ENCODE measurements around the gene LARGE1.

Gene LARGE1

DNA sequence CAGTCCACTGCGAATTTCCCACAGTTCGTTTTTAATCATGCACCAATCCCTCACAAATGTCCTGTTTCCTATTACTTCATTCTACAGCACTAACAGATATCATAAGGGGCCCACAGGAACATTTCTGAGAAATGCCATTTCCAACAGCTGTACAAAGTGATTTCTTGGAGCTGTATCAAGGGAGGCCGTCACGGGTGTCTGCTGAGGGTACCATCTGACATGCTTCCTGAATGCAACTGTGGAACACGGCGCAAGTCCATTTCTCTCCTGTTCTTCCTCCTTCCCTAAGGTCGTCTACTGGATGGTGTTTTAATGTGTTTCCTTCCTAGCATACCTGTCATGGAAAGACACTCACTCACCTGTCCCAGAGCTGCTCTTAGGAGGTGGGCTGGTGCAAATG is 320.7 kb downstream of the LARGE1 start:
- DNase-seq, result no peak
- 100% methylated on average over 6 of the region's 7 CpGs for WGBS (ENCODE audit: insufficient coverage)
- Histone ChIP-seq H3K4me3 (ENCODE audit: control insufficient read depth in 1 of 7, extremely low read depth in 1 of 7, insufficient read depth in 4 of 7, low read depth in 2 of 7, low read length in 6 of 7) (no peak overlapping the region), H3K9me3 (ENCODE audit: control extremely low read depth in 1 of 5, control insufficient read depth in 4 of 5, insufficient read depth in 2 of 5, low read depth in 1 of 5, low read length in 4 of 5) (no peaks in the 10 kb centered on the region), H3K4me1 (ENCODE audit: control extremely low read depth in 1 of 4, control insufficient read depth in 4 of 4, insufficient read depth in 4 of 4, low read length in 3 of 4) (no peaks in the 10 kb centered on the region), H3K27me3 (replicated peaks in 2 of 5; ENCODE audit: control insufficient read depth in 4 of 5, insufficient read depth in 5 of 5, low read length in 4 of 5) (no peaks in the 10 kb centered on the region), H3K36me3 (ENCODE audit: control insufficient read depth in 4 of 4, insufficient read depth in 4 of 4, low read length in 3 of 4) (no peaks in the 10 kb centered on the region), H3K27ac (ENCODE audit: insufficient read depth in 1 of 2, low read depth in 1 of 2, low read length in 2 of 2, poor library complexity in 1 of 2, severe bottlenecking in 2 of 2) (no peak overlapping the region)
- CTCF ChIA-PET, result no interaction called here
- POLR2A ChIA-PET, result no interaction called here

DNA sequence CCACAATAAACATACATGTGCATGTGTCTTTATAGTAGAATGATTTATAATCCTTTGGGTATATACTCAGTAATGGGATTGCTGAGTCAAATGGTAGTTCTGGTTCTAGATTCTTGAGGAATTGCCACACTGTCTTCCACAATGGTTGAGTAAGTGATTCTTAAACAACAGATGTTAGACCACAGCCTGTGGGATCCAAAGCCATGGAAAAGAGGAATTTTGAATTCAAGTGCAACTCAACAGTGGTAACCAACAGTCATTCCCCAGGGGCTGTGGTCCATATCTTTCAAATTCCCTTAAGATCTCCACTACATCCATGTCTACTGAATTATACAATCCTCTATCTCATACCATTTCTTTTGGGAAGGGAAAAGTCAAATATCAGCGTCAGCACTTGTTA is 321.5 kb downstream of the LARGE1 start:
- ChIA-PET CTCF (no interaction called here), POLR2A (no interaction called here)
- H3K4me3 ChIP-seq (ENCODE audit: control insufficient read depth in 1 of 7, extremely low read depth in 1 of 7, insufficient read depth in 4 of 7, low read depth in 2 of 7, low read length in 6 of 7), result no peak overlapping the region
- no peaks in the 10 kb centered on the region for H3K27me3 ChIP-seq (replicated peaks in 2 of 5; ENCODE audit: control insufficient read depth in 4 of 5, insufficient read depth in 5 of 5, low read length in 4 of 5)
- no peak overlapping the region for H3K27ac ChIP-seq (ENCODE audit: insufficient read depth in 1 of 2, low read depth in 1 of 2, low read length in 2 of 2, poor library complexity in 1 of 2, severe bottlenecking in 2 of 2)
- no peaks in the 10 kb centered on the region for H3K9me3 ChIP-seq (ENCODE audit: control extremely low read depth in 1 of 5, control insufficient read depth in 4 of 5, insufficient read depth in 2 of 5, low read depth in 1 of 5, low read length in 4 of 5)
- WGBS (ENCODE audit: insufficient coverage), result no CpG with 5 or more reads among the region's 1 CpG
- DNase-seq, result no peak
- no peaks in the 10 kb centered on the region for H3K4me1 ChIP-seq (ENCODE audit: control extremely low read depth in 1 of 4, control insufficient read depth in 4 of 4, insufficient read depth in 4 of 4, low read length in 3 of 4)
- no peaks in the 10 kb centered on the region for H3K36me3 ChIP-seq (ENCODE audit: control insufficient read depth in 4 of 4, insufficient read depth in 4 of 4, low read length in 3 of 4)

DNA sequence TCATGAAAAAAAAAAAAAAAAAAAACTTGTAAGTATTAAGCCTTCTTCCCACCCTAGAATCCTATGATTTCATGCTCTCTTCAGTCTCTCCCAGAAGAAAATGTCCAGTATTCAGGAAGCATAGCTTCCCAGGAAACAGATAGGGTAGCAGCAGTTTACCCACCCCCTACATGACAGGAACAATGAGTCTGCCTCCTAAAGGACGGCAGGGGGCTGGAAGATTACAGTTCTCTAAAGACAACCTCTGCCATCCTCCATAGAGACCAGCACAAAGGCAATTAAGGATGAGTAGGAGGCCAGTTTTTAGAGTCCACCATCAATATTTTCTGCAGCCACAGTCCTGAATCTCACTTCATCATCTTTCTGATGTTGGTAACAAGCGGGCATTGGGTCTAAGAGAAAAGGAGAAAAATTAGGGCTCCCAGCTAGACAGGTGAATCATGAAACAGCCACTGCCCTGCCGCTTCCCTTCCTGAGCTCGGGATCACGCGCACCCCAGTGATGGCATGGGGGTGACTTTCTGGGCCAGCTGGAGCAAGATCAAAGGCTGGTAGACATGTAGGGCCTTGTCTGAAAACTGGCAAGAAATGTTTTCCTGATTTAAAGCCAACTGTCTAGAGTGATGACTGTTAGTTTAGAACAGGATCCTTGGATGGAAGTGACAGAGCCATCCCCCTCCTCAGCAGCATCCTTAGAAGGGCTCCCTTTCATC is 322.8 kb downstream of the LARGE1 start:
- Histone ChIP-seq H3K36me3 (ENCODE audit: control insufficient read depth in 4 of 4, insufficient read depth in 4 of 4, low read length in 3 of 4) (no peaks in the 10 kb centered on the region), H3K27me3 (replicated peaks in 2 of 5; ENCODE audit: control insufficient read depth in 4 of 5, insufficient read depth in 5 of 5, low read length in 4 of 5) (no peaks in the 10 kb centered on the region), H3K27ac (ENCODE audit: insufficient read depth in 1 of 2, low read depth in 1 of 2, low read length in 2 of 2, poor library complexity in 1 of 2, severe bottlenecking in 2 of 2) (no peak overlapping the region), H3K4me1 (ENCODE audit: control extremely low read depth in 1 of 4, control insufficient read depth in 4 of 4, insufficient read depth in 4 of 4, low read length in 3 of 4) (no peaks in the 10 kb centered on the region), H3K9me3 (ENCODE audit: control extremely low read depth in 1 of 5, control insufficient read depth in 4 of 5, insufficient read depth in 2 of 5, low read depth in 1 of 5, low read length in 4 of 5) (no peaks in the 10 kb centered on the region), H3K4me3 (ENCODE audit: control insufficient read depth in 1 of 7, extremely low read depth in 1 of 7, insufficient read depth in 4 of 7, low read depth in 2 of 7, low read length in 6 of 7) (no peak overlapping the region)
- POLR2A ChIA-PET, result no interaction called here
- WGBS (ENCODE audit: insufficient coverage), result 100% methylated on average over 4 of the region's 6 CpGs
- CTCF ChIA-PET, result interaction anchor here (0.7 kb wide), 1 partner anchor 16 kb away, joined by 3 read pairs; no protein-coding TSS in a partner anchor
- no peak for DNase-seq

DNA sequence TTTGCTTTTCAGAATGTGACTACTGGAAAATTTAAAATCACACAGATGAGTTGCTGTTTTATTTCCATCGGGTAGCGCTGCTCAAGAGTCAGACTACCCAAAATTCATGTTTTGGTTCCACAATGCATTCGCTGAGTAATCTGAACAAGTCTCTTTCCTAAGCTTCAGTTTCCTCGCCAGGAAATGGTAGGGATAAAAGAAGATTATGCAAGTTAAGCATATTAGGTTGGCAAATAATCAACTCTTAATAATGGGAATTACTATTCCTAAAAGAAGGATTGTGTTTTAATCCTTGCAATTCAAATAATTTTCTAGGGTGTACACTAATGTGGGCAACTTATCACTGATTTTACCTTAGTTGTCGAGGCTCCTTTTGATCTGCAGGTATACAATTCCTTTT is 326.5 kb downstream of the LARGE1 start:
- Histone ChIP-seq H3K27ac (ENCODE audit: insufficient read depth in 1 of 2, low read depth in 1 of 2, low read length in 2 of 2, poor library complexity in 1 of 2, severe bottlenecking in 2 of 2) (no peak overlapping the region), H3K4me1 (ENCODE audit: control extremely low read depth in 1 of 4, control insufficient read depth in 4 of 4, insufficient read depth in 4 of 4, low read length in 3 of 4) (no peaks in the 10 kb centered on the region), H3K4me3 (ENCODE audit: control insufficient read depth in 1 of 7, extremely low read depth in 1 of 7, insufficient read depth in 4 of 7, low read depth in 2 of 7, low read length in 6 of 7) (no peak overlapping the region), H3K9me3 (ENCODE audit: control extremely low read depth in 1 of 5, control insufficient read depth in 4 of 5, insufficient read depth in 2 of 5, low read depth in 1 of 5, low read length in 4 of 5) (no peaks in the 10 kb centered on the region), H3K36me3 (ENCODE audit: control insufficient read depth in 4 of 4, insufficient read depth in 4 of 4, low read length in 3 of 4) (no peaks in the 10 kb centered on the region), H3K27me3 (replicated peaks in 2 of 5; ENCODE audit: control insufficient read depth in 4 of 5, insufficient read depth in 5 of 5, low read length in 4 of 5) (no peaks in the 10 kb centered on the region)
- DNase-seq, result no peak
- POLR2A ChIA-PET, result no interaction called here
- CTCF ChIA-PET, result no interaction called here
- WGBS (ENCODE audit: insufficient coverage), result 96% methylated on average over 3 of the region's 5 CpGs

DNA sequence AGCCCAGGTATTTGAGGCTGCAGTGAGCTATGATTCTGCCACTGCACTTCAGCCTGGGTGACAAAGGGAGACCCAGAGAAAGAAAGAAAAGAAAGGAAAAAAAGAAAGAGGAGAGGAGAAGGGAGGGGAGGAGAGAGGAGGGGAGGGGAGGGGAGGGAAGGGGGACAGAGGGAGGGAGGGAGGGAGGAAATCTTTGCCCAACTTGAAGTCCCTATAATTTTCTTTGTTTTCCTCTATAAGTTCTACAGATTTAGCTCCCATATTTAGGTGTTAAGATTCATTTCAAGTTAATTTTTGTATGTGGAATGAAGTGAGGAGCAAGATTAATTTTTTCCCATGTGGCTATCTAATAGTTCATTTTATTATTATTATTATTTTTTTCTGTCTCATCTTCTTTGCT is 328.3 kb downstream of the LARGE1 start:
- Histone ChIP-seq H3K27me3 (replicated peaks in 2 of 5; ENCODE audit: control insufficient read depth in 4 of 5, insufficient read depth in 5 of 5, low read length in 4 of 5) (no peaks in the 10 kb centered on the region), H3K4me1 (ENCODE audit: control extremely low read depth in 1 of 4, control insufficient read depth in 4 of 4, insufficient read depth in 4 of 4, low read length in 3 of 4) (no peaks in the 10 kb centered on the region), H3K36me3 (ENCODE audit: control insufficient read depth in 4 of 4, insufficient read depth in 4 of 4, low read length in 3 of 4) (no peaks in the 10 kb centered on the region), H3K9me3 (ENCODE audit: control extremely low read depth in 1 of 5, control insufficient read depth in 4 of 5, insufficient read depth in 2 of 5, low read depth in 1 of 5, low read length in 4 of 5) (no peaks in the 10 kb centered on the region), H3K4me3 (ENCODE audit: control insufficient read depth in 1 of 7, extremely low read depth in 1 of 7, insufficient read depth in 4 of 7, low read depth in 2 of 7, low read length in 6 of 7) (no peak overlapping the region), H3K27ac (ENCODE audit: insufficient read depth in 1 of 2, low read depth in 1 of 2, low read length in 2 of 2, poor library complexity in 1 of 2, severe bottlenecking in 2 of 2) (no peak overlapping the region)
- ChIA-PET POLR2A (no interaction called here), CTCF (interaction anchor here (1.1 kb wide), 1 partner anchor 73 kb away, joined by 3 read pairs; no protein-coding TSS in a partner anchor)
- no peak for DNase-seq

DNA sequence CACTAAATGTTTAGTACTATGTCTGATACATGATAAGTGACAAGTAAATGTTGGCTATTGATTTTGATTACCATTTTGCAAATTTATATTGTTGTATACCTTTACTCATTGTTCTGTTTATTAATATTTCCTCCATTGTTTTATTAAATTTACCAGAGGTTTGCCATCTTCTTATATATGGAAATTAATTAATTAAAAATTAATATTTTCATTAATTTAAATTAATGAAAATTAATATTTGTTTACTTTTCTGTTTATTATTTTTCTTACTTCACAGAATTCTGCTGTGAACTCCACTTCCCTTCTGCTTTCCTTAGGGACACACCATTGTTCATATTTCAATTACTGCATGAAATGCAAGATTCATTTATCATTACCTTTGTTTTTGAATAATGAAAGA is 331.0 kb downstream of the LARGE1 start:
- no peak overlapping the region for H3K27ac ChIP-seq (ENCODE audit: insufficient read depth in 1 of 2, low read depth in 1 of 2, low read length in 2 of 2, poor library complexity in 1 of 2, severe bottlenecking in 2 of 2)
- H3K4me3 ChIP-seq (ENCODE audit: control insufficient read depth in 1 of 7, extremely low read depth in 1 of 7, insufficient read depth in 4 of 7, low read depth in 2 of 7, low read length in 6 of 7), result no peak overlapping the region
- no peaks in the 10 kb centered on the region for H3K4me1 ChIP-seq (ENCODE audit: control extremely low read depth in 1 of 4, control insufficient read depth in 4 of 4, insufficient read depth in 4 of 4, low read length in 3 of 4)
- H3K27me3 ChIP-seq (replicated peaks in 2 of 5; ENCODE audit: control insufficient read depth in 4 of 5, insufficient read depth in 5 of 5, low read length in 4 of 5), result peaks cover 0 to 2% (median 0%) of the 10 kb centered on the region in 5 experiments
- no peaks in the 10 kb centered on the region for H3K36me3 ChIP-seq (ENCODE audit: control insufficient read depth in 4 of 4, insufficient read depth in 4 of 4, low read length in 3 of 4)
- no peaks in the 10 kb centered on the region for H3K9me3 ChIP-seq (ENCODE audit: control extremely low read depth in 1 of 5, control insufficient read depth in 4 of 5, insufficient read depth in 2 of 5, low read depth in 1 of 5, low read length in 4 of 5)
- ChIA-PET POLR2A (no interaction called here), CTCF (no interaction called here)
- no peak for DNase-seq

DNA sequence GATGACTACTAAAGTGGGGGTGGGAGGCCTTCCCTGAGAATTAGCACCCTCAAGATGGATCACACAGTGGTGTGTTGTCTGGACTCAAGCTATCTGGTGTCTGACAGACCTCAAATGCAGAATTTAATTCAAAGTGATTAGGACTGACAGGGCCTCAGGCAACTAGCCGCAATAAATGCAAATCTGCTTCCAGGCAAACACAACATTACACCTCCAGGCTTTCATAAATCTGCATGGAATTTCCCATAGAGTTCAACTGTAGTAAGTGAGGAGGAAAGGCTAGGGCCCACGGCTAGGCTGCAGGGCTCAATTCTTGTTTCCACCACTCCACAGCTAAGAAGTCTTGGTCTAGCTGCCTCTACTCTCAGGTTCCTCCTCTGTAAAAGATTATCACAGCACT is 331.4 kb downstream of the LARGE1 start:
- Histone ChIP-seq H3K36me3 (ENCODE audit: control insufficient read depth in 4 of 4, insufficient read depth in 4 of 4, low read length in 3 of 4) (no peaks in the 10 kb centered on the region), H3K9me3 (ENCODE audit: control extremely low read depth in 1 of 5, control insufficient read depth in 4 of 5, insufficient read depth in 2 of 5, low read depth in 1 of 5, low read length in 4 of 5) (no peaks in the 10 kb centered on the region), H3K4me1 (ENCODE audit: control extremely low read depth in 1 of 4, control insufficient read depth in 4 of 4, insufficient read depth in 4 of 4, low read length in 3 of 4) (no peaks in the 10 kb centered on the region), H3K27me3 (replicated peaks in 2 of 5; ENCODE audit: control insufficient read depth in 4 of 5, insufficient read depth in 5 of 5, low read length in 4 of 5) (peaks cover 0 to 2% (median 0%) of the 10 kb centered on the region in 5 experiments), H3K27ac (ENCODE audit: insufficient read depth in 1 of 2, low read depth in 1 of 2, low read length in 2 of 2, poor library complexity in 1 of 2, severe bottlenecking in 2 of 2) (no peak overlapping the region), H3K4me3 (ENCODE audit: control insufficient read depth in 1 of 7, extremely low read depth in 1 of 7, insufficient read depth in 4 of 7, low read depth in 2 of 7, low read length in 6 of 7) (no peak overlapping the region)
- CTCF ChIA-PET, result no interaction called here
- DNase-seq, result no peak
- 83% methylated on average over 1 of the region's 2 CpGs for WGBS (ENCODE audit: insufficient coverage)
- POLR2A ChIA-PET, result no interaction called here
